ENCODE data around the gene HLA-DMB.
A peak's percentile ranks its signal among the peaks of the same experiment; 100 is the strongest.

The HLA-DMB gene

DNA sequence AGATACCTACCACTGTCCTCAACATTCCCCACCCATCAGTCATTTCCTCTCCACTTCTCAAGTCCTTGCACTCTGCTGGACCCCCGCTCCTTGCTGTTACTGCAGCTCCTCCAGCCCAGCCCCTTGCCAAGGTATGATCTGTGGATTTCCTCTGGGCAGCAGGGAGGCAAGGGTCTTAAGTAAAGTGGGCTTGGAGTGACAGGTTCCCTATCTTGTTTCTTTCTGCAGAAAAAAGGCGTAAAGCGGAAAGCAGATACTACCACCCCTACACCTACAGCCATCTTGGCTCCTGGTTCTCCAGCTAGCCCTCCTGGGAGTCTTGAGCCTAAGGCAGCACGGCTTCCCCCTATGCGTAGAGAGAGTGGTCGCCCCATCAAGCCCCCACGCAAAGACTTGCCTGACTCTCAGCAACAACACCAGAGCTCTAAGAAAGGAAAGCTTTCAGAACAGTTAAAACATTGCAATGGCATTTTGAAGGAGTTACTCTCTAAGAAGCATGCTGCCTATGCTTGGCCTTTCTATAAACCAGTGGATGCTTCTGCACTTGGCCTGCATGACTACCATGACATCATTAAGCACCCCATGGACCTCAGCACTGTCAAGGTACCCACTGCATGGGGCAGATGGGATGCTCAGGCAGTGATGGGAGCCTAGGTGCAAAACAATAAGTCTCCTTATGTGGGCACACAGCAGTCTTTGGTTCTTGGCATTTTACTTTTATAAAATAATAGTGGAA, 35.7 kb upstream of the HLA-DMB start:
- TF ChIP-seq, protein P1, sequence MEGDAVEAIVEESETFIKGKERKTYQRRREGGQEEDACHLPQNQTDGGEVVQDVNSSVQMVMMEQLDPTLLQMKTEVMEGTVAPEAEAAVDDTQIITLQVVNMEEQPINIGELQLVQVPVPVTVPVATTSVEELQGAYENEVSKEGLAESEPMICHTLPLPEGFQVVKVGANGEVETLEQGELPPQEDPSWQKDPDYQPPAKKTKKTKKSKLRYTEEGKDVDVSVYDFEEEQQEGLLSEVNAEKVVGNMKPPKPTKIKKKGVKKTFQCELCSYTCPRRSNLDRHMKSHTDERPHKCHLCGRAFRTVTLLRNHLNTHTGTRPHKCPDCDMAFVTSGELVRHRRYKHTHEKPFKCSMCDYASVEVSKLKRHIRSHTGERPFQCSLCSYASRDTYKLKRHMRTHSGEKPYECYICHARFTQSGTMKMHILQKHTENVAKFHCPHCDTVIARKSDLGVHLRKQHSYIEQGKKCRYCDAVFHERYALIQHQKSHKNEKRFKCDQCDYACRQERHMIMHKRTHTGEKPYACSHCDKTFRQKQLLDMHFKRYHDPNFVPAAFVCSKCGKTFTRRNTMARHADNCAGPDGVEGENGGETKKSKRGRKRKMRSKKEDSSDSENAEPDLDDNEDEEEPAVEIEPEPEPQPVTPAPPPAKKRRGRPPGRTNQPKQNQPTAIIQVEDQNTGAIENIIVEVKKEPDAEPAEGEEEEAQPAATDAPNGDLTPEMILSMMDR (IDR thresholded peaks at IDR 0.05; ENCODE audit: borderline replicate concordance, control extremely low read depth, extremely low read depth, insufficient read depth, missing control alignments), result no peak
- in situ Hi-C loops (cut with MboI; ENCODE audit: low sequenced_read_pairs, unreplicated experiment), result no loop called here
- DNase-seq (ENCODE audit: low spot score), result no peak

DNA sequence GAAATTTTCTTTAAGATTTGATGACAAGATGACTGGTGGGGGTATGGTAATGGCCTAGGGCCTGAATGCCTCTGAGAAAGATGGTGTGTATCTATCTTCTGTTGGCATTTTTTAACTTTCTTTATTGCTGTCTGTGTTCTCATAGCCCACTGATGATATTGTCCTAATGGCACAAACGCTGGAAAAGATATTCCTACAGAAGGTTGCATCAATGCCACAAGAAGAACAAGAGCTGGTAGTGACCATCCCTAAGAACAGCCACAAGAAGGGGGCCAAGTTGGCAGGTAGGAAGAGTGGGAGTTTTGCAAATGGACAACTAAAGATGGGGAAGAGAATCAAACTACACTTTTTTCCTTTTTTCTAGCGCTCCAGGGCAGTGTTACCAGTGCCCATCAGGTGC, 35.1 kb upstream of the HLA-DMB start:
- no peak for DNase-seq (ENCODE audit: low spot score)
- in situ Hi-C loops (cut with MboI; ENCODE audit: low sequenced_read_pairs, unreplicated experiment), result no loop called here
- TF ChIP-seq, protein P1 (IDR thresholded peaks at IDR 0.05; ENCODE audit: borderline replicate concordance, control extremely low read depth, extremely low read depth, insufficient read depth, missing control alignments), result no peak

DNA sequence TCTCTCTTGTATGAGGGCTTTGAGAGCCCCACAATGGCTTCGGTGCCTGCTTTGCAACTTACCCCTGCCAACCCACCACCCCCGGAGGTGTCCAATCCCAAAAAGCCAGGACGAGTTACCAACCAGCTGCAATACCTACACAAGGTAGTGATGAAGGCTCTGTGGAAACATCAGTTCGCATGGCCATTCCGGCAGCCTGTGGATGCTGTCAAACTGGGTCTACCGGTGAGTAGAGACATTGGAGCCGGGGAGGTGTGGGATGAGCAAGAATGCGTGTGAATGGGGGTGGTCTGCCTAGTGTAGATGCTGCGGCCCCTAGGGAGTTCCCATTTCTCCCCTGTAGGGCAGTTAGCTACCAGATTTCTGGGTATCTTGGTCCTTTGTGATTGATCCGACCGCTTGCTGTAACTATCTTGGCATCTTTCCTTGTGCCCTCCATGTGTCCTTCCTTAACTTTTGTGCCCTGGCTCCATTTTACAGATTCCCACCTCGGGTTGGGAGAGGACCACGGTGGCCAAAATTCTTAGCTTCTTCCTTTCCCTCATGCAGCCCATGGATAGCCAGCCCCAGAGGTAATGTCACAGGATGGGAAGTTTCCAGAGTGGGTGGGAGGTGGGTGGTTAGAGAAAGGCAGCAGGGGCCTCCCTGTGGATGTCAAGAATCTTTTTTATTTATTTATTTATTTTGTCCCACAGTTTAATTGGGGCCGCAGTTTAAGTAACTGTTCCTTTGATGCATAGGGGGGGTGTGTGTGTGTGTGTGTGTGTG, 33.9 kb upstream of the HLA-DMB start:
- no peak for DNase-seq (ENCODE audit: low spot score)
- TF ChIP-seq, protein P1 (IDR thresholded peaks at IDR 0.05; ENCODE audit: borderline replicate concordance, control extremely low read depth, extremely low read depth, insufficient read depth, missing control alignments), result no peak
- in situ Hi-C loops (cut with MboI; ENCODE audit: low sequenced_read_pairs, unreplicated experiment), result no loop called here

DNA sequence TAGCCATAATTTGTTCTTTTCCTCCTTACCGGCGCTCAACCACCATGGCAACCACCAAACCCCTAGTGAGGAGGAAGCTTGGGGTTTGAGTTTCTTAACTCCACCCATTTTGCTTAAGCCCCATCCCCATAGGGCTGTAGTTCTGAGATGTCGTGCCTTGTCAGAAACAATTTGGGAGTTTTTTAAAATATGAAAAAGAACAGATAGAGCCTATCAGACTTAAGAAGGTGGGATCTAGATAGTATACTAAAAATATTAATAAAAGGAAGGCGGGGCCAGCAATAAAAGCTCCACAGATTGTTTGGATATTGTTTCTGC, 33.1 kb upstream of the HLA-DMB start:
- in situ Hi-C loops (cut with MboI; ENCODE audit: low sequenced_read_pairs, unreplicated experiment), result no loop called here
- DNase-seq (ENCODE audit: low spot score), result no peak
- TF ChIP-seq, protein P1 (IDR thresholded peaks at IDR 0.05; ENCODE audit: borderline replicate concordance, control extremely low read depth, extremely low read depth, insufficient read depth, missing control alignments), result no peak

DNA sequence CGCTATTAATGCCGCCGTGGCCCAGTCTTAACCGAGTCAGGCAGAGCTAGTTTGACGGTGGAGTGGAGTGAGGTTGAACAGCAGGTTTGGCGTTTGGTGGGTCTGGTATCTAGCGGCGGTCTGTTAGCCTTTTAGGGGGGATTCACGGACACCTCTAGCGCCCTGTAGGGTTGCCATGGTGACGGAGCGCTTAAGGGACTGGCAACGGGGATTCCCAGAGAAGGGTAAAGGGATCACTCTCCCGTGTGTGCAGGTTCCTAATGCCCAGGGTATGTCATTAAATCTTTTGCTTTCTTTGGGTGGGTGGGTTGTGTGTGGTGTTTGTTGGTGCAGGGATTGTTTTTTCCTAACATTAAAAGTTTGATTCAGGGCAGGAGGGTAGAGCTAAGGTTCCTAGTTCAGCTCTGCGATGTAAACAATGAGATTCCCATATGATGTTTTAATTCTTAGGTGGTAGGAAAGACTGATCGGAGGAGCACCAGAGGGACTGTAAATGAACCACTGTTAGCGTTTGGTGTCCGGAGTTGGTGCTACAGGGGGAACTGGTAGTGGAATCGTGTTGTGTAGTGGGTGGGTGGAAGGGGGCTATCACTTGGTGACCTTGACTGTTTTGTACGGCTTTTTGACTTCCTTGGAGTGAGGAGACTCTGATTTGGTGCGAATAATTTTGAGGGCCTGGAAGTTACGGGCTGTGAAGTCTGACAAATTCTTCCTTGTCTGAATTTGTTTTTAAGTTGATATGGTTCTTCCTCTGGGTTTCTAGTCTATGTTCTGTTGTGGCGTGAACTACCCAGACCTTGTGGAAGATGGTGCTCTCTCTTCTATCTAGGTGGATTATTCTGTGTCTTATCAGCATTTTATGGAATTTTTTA, 32.6 kb upstream of the HLA-DMB start:
- TF ChIP-seq, protein P1 (IDR thresholded peaks at IDR 0.05; ENCODE audit: borderline replicate concordance, control extremely low read depth, extremely low read depth, insufficient read depth, missing control alignments), result no peak
- DNase-seq (ENCODE audit: low spot score), result no peak
- in situ Hi-C loops (cut with MboI; ENCODE audit: low sequenced_read_pairs, unreplicated experiment), result no loop called here

DNA sequence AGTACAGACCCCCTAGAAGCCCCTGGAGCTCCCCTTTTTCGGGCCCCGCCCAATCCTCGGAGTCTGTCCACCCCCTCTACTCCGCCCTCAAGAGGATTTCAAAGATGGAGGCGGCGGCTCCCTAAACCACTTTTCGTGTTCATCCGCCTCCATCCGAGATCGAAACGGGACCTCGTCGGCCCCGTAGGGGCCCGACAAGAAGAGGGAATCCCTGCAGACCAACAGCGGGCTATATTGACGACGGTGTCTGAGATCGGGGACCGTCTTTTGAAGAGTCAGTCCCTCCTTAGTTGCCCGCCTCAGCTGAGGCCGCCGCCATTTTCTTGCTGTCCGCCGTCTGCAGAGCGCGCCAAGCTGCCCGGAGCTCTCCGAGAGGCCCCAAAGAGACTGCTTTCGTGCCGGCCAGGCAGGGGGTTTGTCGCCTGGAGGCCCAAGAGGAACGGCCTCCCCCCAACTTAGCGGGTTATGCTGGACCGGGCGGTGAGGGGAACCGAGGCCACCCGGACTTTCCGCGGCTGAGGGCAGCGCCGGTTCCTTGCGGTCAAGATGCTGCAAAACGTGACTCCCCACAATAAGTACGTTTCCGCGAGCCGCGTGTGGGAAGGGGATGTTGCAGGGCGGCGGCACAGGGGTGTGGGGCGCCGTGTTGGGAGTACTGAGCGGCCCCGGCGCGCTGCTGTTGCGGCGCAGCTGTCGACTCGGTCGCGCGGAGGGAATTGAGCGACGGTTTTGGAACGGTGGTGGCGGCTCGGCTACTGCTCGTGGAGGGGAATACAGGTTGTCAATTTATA, 31.7 kb upstream of the HLA-DMB start:
- TF ChIP-seq, protein P1 (IDR thresholded peaks at IDR 0.05; ENCODE audit: borderline replicate concordance, control extremely low read depth, extremely low read depth, insufficient read depth, missing control alignments), result no peak
- in situ Hi-C loops (cut with MboI; ENCODE audit: low sequenced_read_pairs, unreplicated experiment), result no loop called here
- peak; percentile 63 for DNase-seq (ENCODE audit: low spot score)

Data from GM13976 (cell line).